ENCODE data around the gene TTC9C. TPM values are rescaled to one million over a fixed set of nuclear protein-coding genes. Genes with fewer than 3 reads are reported as not detected.

The TTC9C gene
- total and polyA plus RNA-seq, 2 of the 13 experiments (the other 11 are each of a cell fraction or from before 2014, with no cell fraction given) = 28.0 to 36.4 TPM

DNA sequence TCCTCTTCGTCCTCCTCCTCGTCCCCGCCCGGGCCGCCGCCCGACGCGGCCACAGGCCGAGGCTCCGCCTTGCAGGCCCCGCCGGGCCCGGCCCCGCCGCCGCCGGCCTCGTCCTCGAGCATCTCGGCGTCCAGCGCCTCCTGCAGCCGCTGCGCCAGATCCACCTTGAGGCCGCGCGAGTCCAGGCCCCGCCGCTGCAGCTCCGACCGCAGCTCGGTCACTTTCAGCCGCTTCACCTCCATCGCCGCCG, 1.4 kb upstream of the TTC9C start:
- Histone ChIP-seq H3K27ac (ENCODE audit: extremely low read length, insufficient read depth, low read length) (peak overlapping the region; percentile 99), H2AFZ (ENCODE audit: low read length) (no peak overlapping the region), H3K4me1 (ENCODE audit: insufficient read depth, low read length) (peaks cover 49% of the 10 kb centered on the region), H3K36me3 (replicated peaks in 1 of 2; ENCODE audit: control insufficient read depth in 1 of 2, insufficient read depth in 2 of 2, low read length in 2 of 2) (peaks cover 2 to 29% of the 10 kb centered on the region in 2 experiments), H3K9me3 (ENCODE audit: low read length) (no peaks in the 10 kb centered on the region), H4K20me1 (ENCODE audit: insufficient read depth, low read length) (peaks cover 30% of the 10 kb centered on the region), H3K27me3 (ENCODE audit: control insufficient read depth in 1 of 2, insufficient read depth in 2 of 2, low read length in 2 of 2) (peaks cover 0 to 3% of the 10 kb centered on the region in 2 experiments; a peak in 1 of 5 replicates), H3K9ac (ENCODE audit: insufficient read depth, low read depth, low read length) (peak overlapping the region; percentile 95), H3K4me2 (ENCODE audit: low read depth, low read length) (peak overlapping the region; percentile 85), H3K79me2 (ENCODE audit: insufficient read depth, low read length) (peaks cover 68% of the 10 kb centered on the region), H3K4me3 (replicated peaks in 1 of 3; ENCODE audit: insufficient read depth in 1 of 3, low read depth in 2 of 3, low read length in 3 of 3) (peak overlapping the region; percentile 85 to 94 (median 91))
- intact Hi-C loops (cut with micrococcal nuclease; ENCODE audit: unreplicated experiment) (loop anchor here (5.0 kb wide), 1 partner anchor 115 kb away; no protein-coding TSS in a partner anchor), in situ Hi-C loops (cut with HindIII; ENCODE audit: extremely low pct_ligation_motif_present, low pct_unique_long_range_greater_than_20kb) (no loop called here)
- FAIRE-seq (no peak), ATAC-seq (no peak), DNase-seq (ENCODE audit: low spot score) (no peak)
- WGBS (ENCODE audit: low lambda C conversion rate) = under 1% methylated on average over 23 of the region's 37 CpGs
- no TSS peak for BruUV-seq (replicated peaks)
- ChIA-PET CTCF (ENCODE audit: low intra/inter-chr PET ratio, low total read pairs) (no interaction called here), POLR2A (interaction anchor here (0.6 to 5.7 kb wide), 36 partner anchors 11 to 324 kb away, joined by 3 to 129 read pairs (median 10); partner anchors contain the start of genes AHNAK, B3GAT3, BSCL2 and C11orf98)
- TF ChIP-seq MNT (IDR thresholded peaks at IDR 0.05) (no peak), GATAD2A (CRISPR knock-in tag; IDR thresholded peaks at IDR 0.05) (no peak), TCF7 (IDR thresholded peaks at IDR 0.05; ENCODE audit: low read depth) (no peak), HDAC6 (IDR thresholded peaks at IDR 0.05; ENCODE audit: low read depth, low read length) (no peak), BCLAF1 (IDR thresholded peaks at IDR 0.05) (no peak), CBFB (CRISPR knock-in tag; IDR thresholded peaks at IDR 0.05) (no peak), BCL3 (CRISPR knock-in tag; IDR thresholded peaks at IDR 0.05) (no peak), THRA (CRISPR knock-in tag; IDR thresholded peaks at IDR 0.05; ENCODE audit: borderline replicate concordance) (no peak), ZNF549 (CRISPR knock-in tag; IDR thresholded peaks at IDR 0.05) (no peak)
- TF ChIP-seq, protein P1, sequence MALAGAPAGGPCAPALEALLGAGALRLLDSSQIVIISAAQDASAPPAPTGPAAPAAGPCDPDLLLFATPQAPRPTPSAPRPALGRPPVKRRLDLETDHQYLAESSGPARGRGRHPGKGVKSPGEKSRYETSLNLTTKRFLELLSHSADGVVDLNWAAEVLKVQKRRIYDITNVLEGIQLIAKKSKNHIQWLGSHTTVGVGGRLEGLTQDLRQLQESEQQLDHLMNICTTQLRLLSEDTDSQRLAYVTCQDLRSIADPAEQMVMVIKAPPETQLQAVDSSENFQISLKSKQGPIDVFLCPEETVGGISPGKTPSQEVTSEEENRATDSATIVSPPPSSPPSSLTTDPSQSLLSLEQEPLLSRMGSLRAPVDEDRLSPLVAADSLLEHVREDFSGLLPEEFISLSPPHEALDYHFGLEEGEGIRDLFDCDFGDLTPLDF (CRISPR knock-in tag; IDR thresholded peaks at IDR 0.05) = no peak
- TF ChIP-seq, protein P2, sequence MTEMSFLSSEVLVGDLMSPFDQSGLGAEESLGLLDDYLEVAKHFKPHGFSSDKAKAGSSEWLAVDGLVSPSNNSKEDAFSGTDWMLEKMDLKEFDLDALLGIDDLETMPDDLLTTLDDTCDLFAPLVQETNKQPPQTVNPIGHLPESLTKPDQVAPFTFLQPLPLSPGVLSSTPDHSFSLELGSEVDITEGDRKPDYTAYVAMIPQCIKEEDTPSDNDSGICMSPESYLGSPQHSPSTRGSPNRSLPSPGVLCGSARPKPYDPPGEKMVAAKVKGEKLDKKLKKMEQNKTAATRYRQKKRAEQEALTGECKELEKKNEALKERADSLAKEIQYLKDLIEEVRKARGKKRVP (CRISPR knock-in tag; IDR thresholded peaks at IDR 0.05) = no peak
- TF ChIP-seq, protein P3, sequence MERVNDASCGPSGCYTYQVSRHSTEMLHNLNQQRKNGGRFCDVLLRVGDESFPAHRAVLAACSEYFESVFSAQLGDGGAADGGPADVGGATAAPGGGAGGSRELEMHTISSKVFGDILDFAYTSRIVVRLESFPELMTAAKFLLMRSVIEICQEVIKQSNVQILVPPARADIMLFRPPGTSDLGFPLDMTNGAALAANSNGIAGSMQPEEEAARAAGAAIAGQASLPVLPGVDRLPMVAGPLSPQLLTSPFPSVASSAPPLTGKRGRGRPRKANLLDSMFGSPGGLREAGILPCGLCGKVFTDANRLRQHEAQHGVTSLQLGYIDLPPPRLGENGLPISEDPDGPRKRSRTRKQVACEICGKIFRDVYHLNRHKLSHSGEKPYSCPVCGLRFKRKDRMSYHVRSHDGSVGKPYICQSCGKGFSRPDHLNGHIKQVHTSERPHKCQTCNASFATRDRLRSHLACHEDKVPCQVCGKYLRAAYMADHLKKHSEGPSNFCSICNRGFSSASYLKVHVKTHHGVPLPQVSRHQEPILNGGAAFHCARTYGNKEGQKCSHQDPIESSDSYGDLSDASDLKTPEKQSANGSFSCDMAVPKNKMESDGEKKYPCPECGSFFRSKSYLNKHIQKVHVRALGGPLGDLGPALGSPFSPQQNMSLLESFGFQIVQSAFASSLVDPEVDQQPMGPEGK (CRISPR knock-in tag; IDR thresholded peaks at IDR 0.05) = no peak
